GM11168 (cell line): Measurements from ENCODE around the gene BPIFB2.

Experiments used
- in situ Hi-C: fragments of 300-500 bp; cut with MboI; formaldehyde crosslinking; loops from one replicate; pipeline ENCODE4 v1.12.0; 2022; ENCODE audit warnings: low sequenced_read_pairs; ENCODE audit not compliant: unreplicated experiment

Gene BPIFB2

DNA sequence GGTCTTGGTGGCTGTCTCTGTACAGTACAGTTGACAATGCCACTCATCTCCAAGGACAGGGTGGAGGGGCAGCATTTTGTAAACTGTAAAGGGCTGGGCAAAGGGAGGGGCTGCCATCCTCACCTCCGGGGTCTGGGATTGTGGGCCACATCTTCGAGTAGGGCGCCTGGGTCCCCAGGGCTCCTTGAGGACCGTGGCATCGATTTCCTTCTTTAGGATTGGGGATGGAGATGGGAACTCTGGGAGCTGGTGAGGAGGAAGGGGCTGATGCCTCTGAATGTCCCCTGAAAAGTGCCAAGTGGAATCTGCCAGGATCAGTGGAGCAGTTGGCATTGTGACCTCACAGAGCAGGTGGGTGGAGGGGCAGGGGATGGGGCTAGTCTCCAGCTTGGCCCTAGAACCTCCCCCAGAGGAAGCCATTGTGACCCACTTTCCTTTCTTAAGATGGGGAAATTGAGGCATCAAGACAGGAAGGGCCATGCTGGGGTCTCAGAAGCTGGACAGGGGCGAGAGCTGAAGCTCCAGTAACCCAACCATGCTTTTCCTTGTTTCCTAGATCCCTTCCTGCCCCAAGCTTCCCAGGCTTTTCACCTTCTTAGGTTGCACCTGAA, 3.3 kb upstream of the BPIFB2 start, which contains the start of gene SUN5:
TSS of gene SUN5 (minus strand) at position 293 of the 611 bp plus-strand sequence. CDS start at position 200, 93 bp downstream.
- in situ Hi-C loops = no loop called here

- in situ Hi-C loops = no loop called here
These were observed 2.4 kb upstream of the BPIFB2 start for GRCh38 chr20:33005132-33005566.

DNA sequence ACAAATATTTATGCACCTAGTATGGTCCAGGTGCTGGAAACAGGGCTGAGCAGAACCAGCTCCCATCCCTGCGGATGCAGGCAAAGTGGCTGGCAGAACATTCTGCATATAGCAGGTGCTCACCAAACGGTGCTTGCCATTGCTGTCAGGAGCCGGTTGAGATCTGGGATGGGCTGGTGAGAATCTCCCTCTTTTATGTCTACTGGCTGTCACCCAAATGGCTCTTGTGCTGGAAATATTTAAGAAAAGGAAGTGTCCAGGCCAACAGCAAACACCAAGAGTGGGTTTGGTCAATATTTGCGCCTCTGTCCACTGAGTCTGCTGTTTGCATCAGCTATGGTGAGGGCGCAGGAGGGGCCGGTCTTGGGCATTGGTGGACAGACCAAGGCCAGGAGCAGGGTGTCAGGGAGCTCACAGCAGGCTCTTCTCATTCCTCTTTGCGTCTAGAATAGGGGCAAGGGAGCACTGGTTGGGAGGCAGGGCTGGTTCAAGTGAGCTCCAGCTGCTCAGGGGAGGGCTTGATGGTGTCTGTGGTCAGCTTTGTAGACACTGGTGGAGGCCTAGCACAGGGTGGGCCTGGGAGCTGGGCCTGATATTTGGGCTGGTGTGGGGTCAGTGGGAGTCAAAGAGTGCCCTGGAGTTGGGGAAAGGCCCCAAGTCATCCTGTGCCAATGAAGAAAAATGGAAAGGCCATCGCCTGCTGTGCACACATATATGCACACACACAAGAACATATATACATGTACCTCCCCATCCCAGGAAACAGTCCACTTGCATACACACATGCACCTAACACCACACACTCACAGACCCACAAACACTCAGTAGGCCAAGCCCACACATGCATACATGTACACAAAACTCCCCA, 1.4 kb upstream of the BPIFB2 start:
- in situ Hi-C loops = no loop called here

- in situ Hi-C loops = no loop called here
These were observed 628 bp upstream of the BPIFB2 start for GRCh38 chr20:33006776-33007375.

GRCh38 chr20:33008336-33009213, 1.1 kb downstream of the BPIFB2 start:
- in situ Hi-C loops = no loop called here

GRCh38 chr20:33009214-33010132, 2.0 kb downstream of the BPIFB2 start:
- in situ Hi-C loops = no loop called here

GRCh38 chr20:33010133-33010504, 2.6 kb downstream of the BPIFB2 start:
- in situ Hi-C loops = no loop called here

GRCh38 chr20:33010674-33011449, 3.4 kb downstream of the BPIFB2 start:
- in situ Hi-C loops = no loop called here

DNA sequence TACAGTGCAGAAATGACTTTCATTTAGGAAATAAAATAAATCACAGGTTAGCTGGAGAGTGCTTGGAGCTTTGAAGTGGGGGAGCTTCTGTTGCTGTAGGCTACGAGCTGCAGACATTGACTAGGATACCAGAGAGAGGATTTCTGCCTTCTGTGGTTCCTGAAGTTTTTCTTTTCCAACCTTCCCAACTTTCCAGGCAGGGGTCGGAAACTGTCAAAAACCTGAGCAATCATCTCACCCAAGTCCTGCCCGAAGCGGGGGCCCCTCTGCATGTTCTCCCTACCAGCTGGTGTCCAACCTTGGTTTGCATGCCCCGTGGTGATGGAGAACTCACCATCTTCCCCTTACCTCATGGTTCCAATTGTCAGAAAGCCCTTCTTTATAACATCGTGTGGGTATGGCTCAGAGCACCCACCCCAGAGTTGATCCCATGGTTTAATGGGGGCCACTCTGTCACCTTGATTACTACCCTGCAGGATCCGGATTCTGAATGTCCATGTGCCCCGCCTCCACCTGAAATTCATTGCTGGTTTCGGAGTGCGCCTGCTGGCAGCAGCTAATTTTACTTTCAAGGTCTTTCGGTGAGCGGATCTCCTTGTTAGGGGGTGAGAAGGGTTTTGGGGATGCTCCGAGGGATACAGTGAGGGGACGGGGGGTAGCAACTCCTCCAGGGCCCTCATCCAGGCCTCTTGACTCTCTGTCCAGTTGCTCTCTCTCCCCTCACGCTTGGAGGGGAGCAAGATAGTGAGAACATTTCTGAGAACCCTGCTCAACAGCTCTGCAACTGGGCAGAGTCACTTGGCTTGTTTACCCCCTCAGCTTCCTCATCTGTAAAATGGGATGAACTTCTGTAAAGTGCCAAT, 5.1 kb downstream of the BPIFB2 start:
- in situ Hi-C loops = no loop called here

GRCh38 chr20:33013701-33014326, 6.3 kb downstream of the BPIFB2 start:
- in situ Hi-C loops = no loop called here

DNA sequence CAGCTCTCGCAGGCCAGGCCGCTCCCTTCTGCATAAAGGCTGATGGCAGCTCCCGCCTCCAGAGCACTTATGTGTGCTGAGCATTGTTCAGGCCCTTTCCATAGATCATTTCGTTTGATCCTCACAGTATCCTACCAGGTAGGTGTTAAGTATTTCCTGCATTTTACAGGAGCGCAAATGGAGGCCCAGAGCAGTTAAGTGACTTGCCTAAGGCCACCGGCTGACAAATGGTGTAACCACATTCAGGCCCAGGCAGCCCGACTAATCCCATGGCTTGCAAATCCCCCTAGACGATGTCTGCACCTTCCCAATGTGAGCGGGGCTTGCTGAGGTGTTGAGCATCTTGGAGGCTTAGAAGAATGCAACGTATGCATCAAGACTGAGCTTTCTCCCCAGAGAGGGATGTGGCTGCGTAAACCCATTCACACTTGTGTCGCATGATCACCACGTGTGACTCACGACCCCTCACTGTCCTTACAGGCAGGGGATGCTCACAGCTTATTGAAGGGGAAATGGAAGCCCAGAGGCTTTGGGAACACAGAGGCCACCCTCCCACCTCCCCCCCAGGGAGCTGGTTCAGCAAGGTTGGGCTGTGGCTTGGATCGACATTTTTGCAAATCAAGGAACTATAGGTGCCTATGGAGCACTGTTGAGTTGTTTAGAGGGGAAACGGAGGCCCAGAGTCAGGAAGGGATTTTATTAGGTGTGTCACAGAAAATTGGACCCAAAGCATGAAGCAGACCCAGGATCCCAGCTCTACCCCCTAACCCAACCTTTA, 7.0 kb downstream of the BPIFB2 start:
- in situ Hi-C loops = no loop called here

GRCh38 chr20:33015114-33015484, 7.6 kb downstream of the BPIFB2 start:
- in situ Hi-C loops = no loop called here

GRCh38 chr20:33015700-33016580, 8.4 kb downstream of the BPIFB2 start:
- in situ Hi-C loops = no loop called here

- in situ Hi-C loops = no loop called here
These were observed 9.1 kb downstream of the BPIFB2 start for GRCh38 chr20:33016581-33017109.

GRCh38 chr20:33017542-33017941, 10.0 kb downstream of the BPIFB2 start:
- in situ Hi-C loops = no loop called here
